Fibroblast of lung (primary cell): ENCODE data around the gene KLHL29.

Experiments
- CTCF ChIP-seq, 2 donors: IDR thresholded peaks in 1 of 2; conservative IDR thresholded peaks in 1 of 2; 1 replicate in 1 of 2; 2 replicates in 1 of 2; pipeline ENCODE4 v1.5.1; 2011 to 2012; ENCODE audit warnings: low read length in 2 of 2, control low read depth in 1 of 2, inconsistent platforms in 1 of 2, low read depth in 1 of 2, mild to moderate bottlenecking in 1 of 2
- EZH2 ChIP-seq: IDR thresholded peaks from 2 replicates; pipeline ENCODE4 v1.5.1; 2012; ENCODE audit warnings: low read length, control low read depth, mild to moderate bottlenecking; ENCODE audit errors: missing control alignments

GRCh38 chr2:23711979-23712755 is 327.2 kb downstream of the KLHL29 start:
- TF ChIP-seq EZH2 (no peak), CTCF (conservative IDR thresholded peaks at IDR 0.05 in 1 of 2, IDR thresholded peaks at IDR 0.05 in 1 of 2; ENCODE audit: low read depth in 1 of 2, low read length in 2 of 2) (no peak)
